GM19455 (cell line): ENCODE data around the gene IGSF5.
"Not testable (repeated sequence)": the region's sequence is repeated elsewhere in the genome, so short reads cannot be mapped to it uniquely, and the experiment has no call there.

Experiments used
- ATAC-seq: cut with Tn5 transposase; IDR thresholded peaks from one replicate; pipeline ENCODE4 v1.9.1; 2021; ENCODE audit not compliant: unreplicated experiment

Gene IGSF5

GRCh38 chr21:39744883-39745282 lies at the start of gene IGSF5:
IGSF5 (plus strand) TSS chr21:39745183; CDS start chr21:39745510, 327 bp downstream.
- not testable (repeated sequence) for ATAC-seq

GRCh38 chr21:39696196-39696595 lies 48.8 kb upstream of the IGSF5 start:
- no peak for ATAC-seq

DNA sequence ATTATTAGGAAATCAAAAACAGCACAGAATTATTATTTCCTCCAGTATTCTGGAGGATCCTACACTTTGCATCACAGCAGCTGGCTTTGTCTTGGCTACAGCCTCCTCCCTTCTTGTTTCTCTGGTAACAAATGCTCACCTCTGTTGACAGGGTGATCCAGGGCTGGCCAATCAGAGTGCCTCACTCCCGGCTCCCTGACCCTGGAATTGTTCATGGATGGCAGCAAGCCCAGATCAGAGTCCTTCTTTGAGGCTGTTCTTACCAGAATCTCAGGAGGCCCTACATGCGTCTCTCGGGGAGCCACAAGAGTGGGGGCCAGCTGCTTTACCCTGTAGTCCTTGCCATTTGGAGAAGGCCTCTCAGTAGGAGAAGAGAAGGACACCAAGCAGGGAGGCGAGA lies 48.4 kb upstream of the IGSF5 start:
- ATAC-seq, result no peak

DNA sequence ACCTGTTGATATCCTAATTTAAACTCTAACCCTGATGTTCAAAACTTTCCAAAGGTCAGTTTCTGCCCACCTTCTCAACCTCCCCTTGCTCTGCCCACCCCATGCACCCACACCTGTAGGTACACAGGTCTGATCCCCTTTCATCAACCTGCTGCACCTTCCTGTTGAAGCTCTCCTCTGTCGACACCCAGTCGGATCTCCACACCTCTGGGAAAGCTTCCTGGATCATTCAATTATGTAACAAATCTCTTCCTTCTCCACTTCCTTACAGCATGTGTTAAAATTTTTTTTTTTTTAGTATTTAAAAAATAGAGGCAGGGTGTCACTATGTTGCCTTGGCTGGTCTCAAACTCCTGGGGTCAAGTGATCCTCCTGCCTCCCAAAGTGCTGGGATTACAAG lies 44.7 kb upstream of the IGSF5 start:
- ATAC-seq, result no peak

- no peak for ATAC-seq
These were observed 41.4 kb upstream of the IGSF5 start for GRCh38 chr21:39703578-39703977.

GRCh38 chr21:39705849-39706248 lies 39.1 kb upstream of the IGSF5 start:
- no peak for ATAC-seq

GRCh38 chr21:39707316-39707715 lies 37.7 kb upstream of the IGSF5 start:
- ATAC-seq, result no peak

DNA sequence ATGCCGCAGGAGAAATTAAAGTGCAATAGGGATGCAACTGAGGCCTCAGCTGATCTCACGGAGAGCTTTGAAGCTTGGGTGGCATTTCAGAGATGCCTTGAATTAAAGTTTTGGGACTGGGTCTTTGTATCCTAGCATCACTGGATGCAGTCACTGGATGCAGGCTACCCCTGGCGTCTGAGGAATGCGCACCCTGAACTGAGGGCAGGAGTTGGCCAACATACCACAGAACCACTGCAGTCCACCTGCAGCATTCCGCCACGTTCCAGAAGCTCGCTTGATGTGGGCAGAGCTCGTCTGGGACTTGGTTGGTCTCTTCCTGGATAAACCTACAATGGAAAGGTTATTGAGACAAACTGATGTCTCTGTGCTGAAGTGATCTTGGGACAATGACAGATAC lies 34.1 kb upstream of the IGSF5 start:
- ATAC-seq, result no peak

GRCh38 chr21:39712273-39712672 lies 32.7 kb upstream of the IGSF5 start:
- ATAC-seq, result no peak

DNA sequence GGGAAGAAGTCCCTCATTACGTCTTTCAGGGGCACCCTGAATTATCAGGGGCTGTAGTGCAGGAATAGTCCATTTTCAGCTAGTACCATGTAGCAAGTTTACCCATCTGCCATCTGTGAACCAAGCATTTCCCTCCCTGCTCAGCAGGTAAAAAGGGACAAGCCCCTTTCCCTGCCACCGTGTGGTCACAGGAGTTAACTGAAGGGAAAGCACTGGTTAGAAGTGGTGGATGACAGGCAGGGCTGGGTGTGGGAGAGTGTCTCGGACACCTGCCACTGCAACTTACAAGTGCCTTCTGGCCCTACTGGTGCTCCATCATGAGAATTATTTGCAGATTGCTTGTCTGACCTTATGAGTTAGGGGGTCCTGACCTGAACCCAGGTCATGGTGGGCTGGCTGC lies 32.0 kb upstream of the IGSF5 start:
- ATAC-seq, result no peak

GRCh38 chr21:39713905-39714304 lies 31.1 kb upstream of the IGSF5 start:
- no peak for ATAC-seq

DNA sequence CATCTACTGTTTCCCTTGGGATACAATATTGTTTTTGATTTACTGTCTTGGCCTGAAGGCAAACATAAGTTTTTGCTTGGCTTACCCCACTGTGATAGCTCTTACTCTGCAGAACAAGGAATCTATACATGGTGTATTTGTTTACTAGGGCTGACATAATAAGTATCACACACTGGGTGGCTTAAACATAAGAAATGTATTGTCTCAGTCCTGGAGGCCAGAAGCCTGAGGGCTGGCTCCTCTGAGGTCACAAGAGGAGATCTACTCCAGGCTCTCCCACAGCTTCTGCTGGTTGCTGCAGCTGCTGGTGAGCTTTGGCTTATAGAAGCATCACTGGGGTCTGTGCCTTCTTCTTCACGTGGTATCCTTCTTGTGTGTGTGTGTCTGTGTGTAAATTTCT lies 30.7 kb upstream of the IGSF5 start:
- ATAC-seq, result no peak

DNA sequence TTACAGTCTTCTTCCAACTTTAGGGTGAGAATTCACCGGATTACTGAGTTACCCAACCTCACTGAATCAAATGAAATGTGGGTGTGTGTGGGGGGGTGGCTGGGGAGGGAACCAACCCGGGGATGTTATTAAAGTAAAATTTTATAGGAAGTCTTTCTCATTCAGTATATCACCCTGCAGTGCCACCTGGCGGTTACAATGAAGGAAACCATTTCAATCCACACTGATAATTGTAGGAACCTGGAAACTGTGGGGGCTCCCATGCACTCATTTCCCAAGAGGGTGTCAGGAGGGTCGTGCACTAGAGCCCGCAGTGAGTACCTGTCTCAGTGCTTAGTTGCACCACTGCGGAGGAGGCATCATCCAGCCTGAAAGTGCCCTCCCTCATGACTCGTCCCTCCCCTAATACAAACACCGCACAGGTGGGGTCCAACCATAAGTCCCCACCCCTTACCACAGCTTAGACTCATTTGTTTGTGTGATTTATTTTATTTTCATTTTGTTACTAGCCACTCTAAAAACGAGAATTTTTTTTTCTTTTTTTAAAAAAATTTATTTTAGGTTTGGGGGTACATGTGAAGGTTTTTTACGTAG lies 29.1 kb upstream of the IGSF5 start:
- ATAC-seq, result no peak

DNA sequence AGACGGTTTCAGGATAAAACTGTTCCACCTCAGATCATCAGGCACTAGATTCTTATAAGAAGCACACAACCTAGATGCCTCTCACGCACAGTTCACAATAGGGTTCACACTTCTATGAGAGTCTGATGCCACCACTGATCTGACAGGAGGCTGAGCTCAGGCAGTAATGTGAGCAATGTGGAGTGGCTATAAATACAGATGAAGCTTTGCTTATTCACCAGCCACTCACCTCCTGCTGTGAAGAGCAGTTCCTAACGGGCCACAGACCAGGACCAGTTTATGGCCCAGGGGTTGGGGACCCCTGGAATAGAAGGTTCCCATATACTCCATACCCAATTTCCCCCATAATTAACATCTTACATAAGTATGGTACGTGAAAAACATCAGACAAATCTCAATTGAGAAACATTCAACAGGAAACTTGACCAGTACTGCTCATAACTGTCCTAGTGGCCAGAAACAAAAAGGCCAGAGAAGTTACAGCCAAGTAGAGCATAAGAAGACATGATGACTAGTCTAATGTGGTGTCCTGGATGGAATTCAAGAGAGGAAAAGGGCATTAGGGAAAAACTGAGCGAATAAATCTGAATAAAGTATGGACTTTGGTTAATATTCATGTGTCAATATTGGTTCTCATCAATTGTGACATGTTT lies 24.7 kb upstream of the IGSF5 start:
- no peak for ATAC-seq

DNA sequence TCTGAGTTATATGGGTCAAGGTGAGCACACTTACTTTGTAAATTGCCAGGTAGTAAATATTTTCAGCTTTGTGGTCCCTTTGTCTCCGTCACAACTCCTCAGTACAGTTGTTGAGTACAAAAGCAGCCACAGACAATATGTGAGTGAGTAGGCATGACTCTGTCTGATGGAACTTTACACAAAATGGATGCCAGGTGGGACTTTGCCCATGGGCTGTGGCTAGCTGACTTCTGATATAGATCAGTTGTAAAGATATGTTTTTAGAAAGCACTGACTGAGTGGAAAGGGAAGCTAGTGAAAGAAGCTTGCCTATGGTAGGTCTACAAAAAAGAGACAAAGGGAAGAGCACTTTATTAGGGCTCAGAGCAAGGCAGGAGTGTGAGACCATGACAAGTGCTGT lies 23.1 kb upstream of the IGSF5 start:
- ATAC-seq, result no peak

- ATAC-seq, result no peak
These were observed 20.0 kb upstream of the IGSF5 start for GRCh38 chr21:39724944-39725343.

- no peak for ATAC-seq
These were observed 18.9 kb upstream of the IGSF5 start for GRCh38 chr21:39726133-39726532.

GRCh38 chr21:39727401-39728120 lies 17.4 kb upstream of the IGSF5 start:
- no peak for ATAC-seq

- no peak for ATAC-seq
These were observed 16.6 kb upstream of the IGSF5 start for GRCh38 chr21:39728341-39728740.

- ATAC-seq, result no peak
These were observed 14.4 kb upstream of the IGSF5 start for GRCh38 chr21:39730418-39731157.

GRCh38 chr21:39736716-39737115 lies 8.3 kb upstream of the IGSF5 start:
- no peak for ATAC-seq
